ENCODE results near the gene COL4A1.
"Not testable (repeated sequence)": the region's sequence is repeated elsewhere in the genome, so short reads cannot be mapped to it uniquely, and the experiment has no call there.

The COL4A1 gene

GRCh38 chr13:110124201-110124940, 182.6 kb downstream of the COL4A1 start:
- DNase-seq = no peak

GRCh38 chr13:110123041-110123809, 183.7 kb downstream of the COL4A1 start:
- no peak for DNase-seq

GRCh38 chr13:110121422-110122083, 185.4 kb downstream of the COL4A1 start:
- DNase-seq = no peak

GRCh38 chr13:110119935-110120905, 186.7 kb downstream of the COL4A1 start:
- DNase-seq = no peak

- DNase-seq = no peak
These were observed 188.9 kb downstream of the COL4A1 start for GRCh38 chr13:110118106-110118505.

GRCh38 chr13:110116072-110116487, 190.9 kb downstream of the COL4A1 start:
- DNase-seq = no peak

- DNase-seq = no peak
These were observed 191.4 kb downstream of the COL4A1 start for GRCh38 chr13:110115591-110115990.

GRCh38 chr13:110114316-110114715, 192.6 kb downstream of the COL4A1 start:
- DNase-seq = no peak

GRCh38 chr13:110113284-110113764, 193.6 kb downstream of the COL4A1 start:
- no peak for DNase-seq

- not testable (repeated sequence) for DNase-seq
These were observed 194.6 kb downstream of the COL4A1 start for GRCh38 chr13:110112379-110112778.

GRCh38 chr13:110110783-110111182, 196.2 kb downstream of the COL4A1 start:
- DNase-seq = no peak

GRCh38 chr13:110109910-110110309, 197.0 kb downstream of the COL4A1 start:
- no peak for DNase-seq

GRCh38 chr13:110109140-110109783, 197.7 kb downstream of the COL4A1 start:
- DNase-seq = no peak

GRCh38 chr13:110108348-110109139, 198.4 kb downstream of the COL4A1 start:
- no peak for DNase-seq

GRCh38 chr13:110107568-110108347, 199.2 kb downstream of the COL4A1 start:
- no peak for DNase-seq

- DNase-seq = no peak
These were observed 200.2 kb downstream of the COL4A1 start for GRCh38 chr13:110106726-110107125.

GRCh38 chr13:110105136-110105535, 201.8 kb downstream of the COL4A1 start:
- no peak for DNase-seq

GRCh38 chr13:110103534-110103933, 203.4 kb downstream of the COL4A1 start:
- no peak for DNase-seq

- no peak for DNase-seq
These were observed 203.9 kb downstream of the COL4A1 start for GRCh38 chr13:110103026-110103425.

- DNase-seq = no peak
These were observed 204.9 kb downstream of the COL4A1 start for GRCh38 chr13:110102053-110102452.

All from NCI-H2171 treated with DMSO at 0.1 percent for 48 hours (cell line).